Raji (cell line): Measurements from ENCODE around the gene SACS.

Experiments used
- POLR2A ChIP-seq: IDR thresholded peaks from 2 replicates; pipeline ENCODE4 v1.6.1; 2011; ENCODE audit warnings: low read depth, low read length, control low read depth; ENCODE audit not compliant: insufficient read depth

SACS gene

GRCh38 chr13:23434491-23434890, 989 bp upstream of the SACS start:
- no peak for TF ChIP-seq POLR2A

- no peak for TF ChIP-seq POLR2A
Observed at GRCh38 chr13:23432626-23433025, 876 bp downstream of the SACS start.

- TF ChIP-seq POLR2A: no peak
Observed at GRCh38 chr13:23430664-23431063, 2.8 kb downstream of the SACS start.

- TF ChIP-seq POLR2A: no peak
Observed at GRCh38 chr13:23427881-23428528, 5.5 kb downstream of the SACS start.

GRCh38 chr13:23427342-23427843, 6.1 kb downstream of the SACS start:
- TF ChIP-seq POLR2A: no peak

GRCh38 chr13:23421596-23421995, 11.9 kb downstream of the SACS start:
- TF ChIP-seq POLR2A: no peak

- no peak for TF ChIP-seq POLR2A
Observed at GRCh38 chr13:23418776-23419683, 14.5 kb downstream of the SACS start.

GRCh38 chr13:23414682-23415081, 18.8 kb downstream of the SACS start:
- TF ChIP-seq POLR2A: no peak

GRCh38 chr13:23411706-23412105, 21.8 kb downstream of the SACS start:
- TF ChIP-seq POLR2A: no peak

GRCh38 chr13:23411220-23411619, 22.3 kb downstream of the SACS start:
- TF ChIP-seq POLR2A: no peak

- no peak for TF ChIP-seq POLR2A
Observed at GRCh38 chr13:23408026-23408425, 25.5 kb downstream of the SACS start.

GRCh38 chr13:23399347-23399746, 34.2 kb downstream of the SACS start:
- no peak for TF ChIP-seq POLR2A

GRCh38 chr13:23394821-23395220, 38.7 kb downstream of the SACS start:
- no peak for TF ChIP-seq POLR2A

- TF ChIP-seq POLR2A: no peak
Observed at GRCh38 chr13:23392925-23393645, 40.4 kb downstream of the SACS start.

GRCh38 chr13:23392313-23392712, 41.2 kb downstream of the SACS start:
- TF ChIP-seq POLR2A: no peak
